Measurements from ENCODE around the gene GPATCH4. TPM values are rescaled to one million over a fixed set of nuclear protein-coding genes. Genes with fewer than 3 reads are reported as not detected.
A peak's percentile ranks its signal among the peaks of the same experiment; 100 is the strongest.

GPATCH4 gene
- total and polyA plus RNA-seq, 11 donors, result 8.8 to 67.5 (median 15.5) TPM

DNA sequence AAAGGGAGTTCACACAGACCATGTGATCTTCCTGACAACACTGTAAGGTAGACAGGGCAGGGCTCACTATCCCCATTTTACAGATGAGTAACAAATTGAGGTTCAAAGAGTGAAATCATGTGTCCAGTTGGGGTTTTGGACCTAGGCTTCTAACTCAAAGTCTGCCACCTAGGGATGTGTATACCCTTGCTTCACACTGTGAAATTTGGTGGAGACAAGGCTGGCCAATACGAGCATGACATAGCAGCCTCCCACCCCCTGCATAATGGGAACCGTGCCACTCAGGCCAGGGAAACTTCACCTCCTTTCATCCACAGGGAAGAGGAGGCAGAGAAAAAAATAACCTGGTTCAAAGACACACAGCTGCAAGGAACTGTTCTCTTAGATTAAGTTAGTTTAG is 35.8 kb downstream of the GPATCH4 start:
- Histone ChIP-seq H3K36me3 (no peaks in the 10 kb centered on the region), H3K4me3 (no peak overlapping the region), H3K27me3 (no peaks in the 10 kb centered on the region), H3K4me1 (peaks cover 0 to 4% (median 0%) of the 10 kb centered on the region in 12 donors), H3K27ac (no peak overlapping the region), H3K9me3 (no peaks in the 10 kb centered on the region)
- no peak for DNase-seq
- TF ChIP-seq POLR2A (IDR thresholded peaks at IDR 0.05), result no peak
- TF ChIP-seq, protein P1, sequence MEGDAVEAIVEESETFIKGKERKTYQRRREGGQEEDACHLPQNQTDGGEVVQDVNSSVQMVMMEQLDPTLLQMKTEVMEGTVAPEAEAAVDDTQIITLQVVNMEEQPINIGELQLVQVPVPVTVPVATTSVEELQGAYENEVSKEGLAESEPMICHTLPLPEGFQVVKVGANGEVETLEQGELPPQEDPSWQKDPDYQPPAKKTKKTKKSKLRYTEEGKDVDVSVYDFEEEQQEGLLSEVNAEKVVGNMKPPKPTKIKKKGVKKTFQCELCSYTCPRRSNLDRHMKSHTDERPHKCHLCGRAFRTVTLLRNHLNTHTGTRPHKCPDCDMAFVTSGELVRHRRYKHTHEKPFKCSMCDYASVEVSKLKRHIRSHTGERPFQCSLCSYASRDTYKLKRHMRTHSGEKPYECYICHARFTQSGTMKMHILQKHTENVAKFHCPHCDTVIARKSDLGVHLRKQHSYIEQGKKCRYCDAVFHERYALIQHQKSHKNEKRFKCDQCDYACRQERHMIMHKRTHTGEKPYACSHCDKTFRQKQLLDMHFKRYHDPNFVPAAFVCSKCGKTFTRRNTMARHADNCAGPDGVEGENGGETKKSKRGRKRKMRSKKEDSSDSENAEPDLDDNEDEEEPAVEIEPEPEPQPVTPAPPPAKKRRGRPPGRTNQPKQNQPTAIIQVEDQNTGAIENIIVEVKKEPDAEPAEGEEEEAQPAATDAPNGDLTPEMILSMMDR (IDR thresholded peaks at IDR 0.05), result no peak
- intact Hi-C loops (cut with DNase I), result loop anchor here in 3 of 10 donors (5.0 to 10.0 kb wide), 3 partner anchors 38 to 51 kb away; no protein-coding TSS in a partner anchor
- 92 to 100% (median 94%) methylated on average over 2 of the region's 2 CpGs for WGBS, 4 donors
- ATAC-seq, result no peak

- H3K9me3 ChIP-seq, result no peaks in the 10 kb centered on the region
- TF ChIP-seq, protein P1 (IDR thresholded peaks at IDR 0.05), result no peak
- TF ChIP-seq POLR2A (IDR thresholded peaks at IDR 0.05), result no peak
- H3K4me3 ChIP-seq, result no peak overlapping the region
- 67 to 73% (median 71%) methylated on average over 5 of the region's 5 CpGs for WGBS, 4 donors
- H3K27ac ChIP-seq, result no peak overlapping the region
- peaks cover 0 to 4% (median 0%) of the 10 kb centered on the region in 12 donors for H3K4me1 ChIP-seq
- intact Hi-C loops (cut with DNase I), result loop anchor here in 1 of 10 donors (10.0 kb wide), 1 partner anchor 46 kb away; no protein-coding TSS in a partner anchor
- H3K27me3 ChIP-seq, result no peaks in the 10 kb centered on the region
- DNase-seq (peak in 1 of 5 donors; percentile 34), ATAC-seq (peak in 2 of 4 donors; percentile 42 to 55)
- H3K36me3 ChIP-seq, result no peaks in the 10 kb centered on the region
Observed at GRCh38 chr1:156560585-156561163, 40.6 kb downstream of the GPATCH4 start.

DNA sequence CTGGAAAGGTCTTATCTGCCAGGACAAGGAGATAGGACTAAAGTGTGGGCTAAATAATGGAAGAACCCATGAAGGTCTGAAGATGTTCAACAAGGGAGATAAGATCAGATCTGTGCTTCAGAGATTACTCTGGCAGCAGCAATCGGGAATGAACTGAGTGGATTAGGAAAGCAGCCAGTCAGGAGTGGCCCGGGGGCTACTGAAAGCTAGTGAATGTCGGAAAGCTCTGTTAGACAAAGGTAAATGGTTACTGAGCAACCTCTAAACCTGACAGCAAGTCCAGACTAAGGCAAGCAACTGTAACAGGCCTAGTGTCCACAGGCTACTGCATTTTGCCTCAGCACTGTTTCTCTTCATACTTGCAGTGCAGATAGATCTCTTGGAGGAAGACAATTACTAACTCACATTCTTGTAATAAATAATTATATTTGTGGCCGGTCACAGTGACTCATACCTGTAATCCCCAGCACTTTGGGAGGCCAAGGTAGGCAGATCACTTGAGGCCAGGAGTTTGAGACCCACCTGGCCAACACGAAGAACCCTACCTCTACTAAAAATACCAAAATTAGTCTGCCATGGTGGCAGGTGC is 41.4 kb downstream of the GPATCH4 start:
- H3K9me3 ChIP-seq, result no peaks in the 10 kb centered on the region
- H3K4me1 ChIP-seq, result peaks cover 0 to 4% (median 0%) of the 10 kb centered on the region in 12 donors
- ATAC-seq, result no peak
- 73 to 77% (median 75%) methylated on average over 5 of the region's 5 CpGs for WGBS, 4 donors
- no peak overlapping the region for H3K27ac ChIP-seq
- no peaks in the 10 kb centered on the region for H3K27me3 ChIP-seq
- intact Hi-C loops (cut with DNase I), result loop anchor here in 1 of 10 donors (10.0 kb wide), 1 partner anchor 45 kb away; no protein-coding TSS in a partner anchor
- no peaks in the 10 kb centered on the region for H3K36me3 ChIP-seq
- no peak overlapping the region for H3K4me3 ChIP-seq
- DNase-seq, result no peak
- TF ChIP-seq, protein P1 (IDR thresholded peaks at IDR 0.05), result no peak
- no peak for TF ChIP-seq POLR2A (IDR thresholded peaks at IDR 0.05)

- intact Hi-C loops (cut with DNase I), result no loop called here
- Histone ChIP-seq H3K9me3 (no peaks in the 10 kb centered on the region), H3K27me3 (no peaks in the 10 kb centered on the region), H3K4me3 (no peak overlapping the region), H3K36me3 (no peaks in the 10 kb centered on the region), H3K27ac (no peak overlapping the region), H3K4me1 (peaks cover 0 to 6% (median 0%) of the 10 kb centered on the region in 12 donors)
- 81 to 87% (median 82%) methylated on average over 6 to 7 of the region's 8 CpGs for WGBS, 4 donors
- DNase-seq, result no peak
- ATAC-seq, result no peak
- no peak for TF ChIP-seq POLR2A (IDR thresholded peaks at IDR 0.05)
- TF ChIP-seq, protein P1 (IDR thresholded peaks at IDR 0.05), result no peak
Observed at GRCh38 chr1:156559086-156559796, 42.0 kb downstream of the GPATCH4 start.

Measured in heart left ventricle (tissue), 16 donors.